Measurements from ENCODE around the gene CPOX. TPM values are rescaled to one million over a fixed set of nuclear protein-coding genes. Genes with fewer than 3 reads are reported as not detected.

CPOX gene
- total RNA-seq, 1 donor from 2014 or later = 19.3 TPM

GRCh38 chr3:98600412-98601095 lies 7.1 kb upstream of the CPOX start:
- DNase-seq (ENCODE audit: extremely low spot score, unreplicated experiment) = no peak
- no peaks in the 10 kb centered on the region for H3K36me3 Mint-ChIP-seq (ENCODE audit: unreplicated experiment)

DNA sequence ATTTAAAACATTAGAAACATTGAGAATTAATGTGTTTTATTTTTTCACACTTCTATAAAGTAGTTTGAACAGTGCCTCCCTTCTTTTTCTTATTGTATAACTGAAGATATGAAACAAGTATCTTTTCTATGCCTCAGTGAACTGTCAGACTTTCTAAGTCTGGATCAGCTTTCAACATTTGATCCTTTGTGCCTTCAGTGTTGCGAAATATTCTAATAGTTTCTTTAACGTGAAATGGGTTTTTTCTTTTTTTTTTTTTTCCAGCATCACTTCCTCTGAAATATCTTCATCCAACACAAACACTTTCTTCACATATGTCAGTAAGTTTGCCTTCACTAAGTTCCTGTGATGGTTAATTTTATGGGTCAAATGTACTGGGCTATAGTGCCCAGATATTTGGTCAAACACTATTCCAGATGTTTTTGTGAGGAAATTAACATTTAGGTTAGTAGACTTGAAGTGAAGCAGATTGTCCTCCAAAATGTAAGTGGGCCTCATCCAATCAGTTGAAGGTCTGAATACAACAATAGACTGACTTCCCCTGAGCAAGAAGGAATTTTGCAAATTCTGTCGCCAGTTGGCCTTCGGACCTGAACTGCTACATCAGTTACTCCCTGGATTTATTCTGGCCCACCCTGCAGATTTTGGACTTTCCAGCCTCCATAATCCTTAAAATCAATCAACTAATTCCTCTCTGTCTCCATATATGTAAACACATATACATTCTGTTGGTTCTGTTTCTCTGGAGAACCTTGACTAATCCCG lies 6.4 kb upstream of the CPOX start:
- H3K27me3 Mint-ChIP-seq (ENCODE audit: unreplicated experiment) = no peaks in the 10 kb centered on the region
- H3K36me3 Mint-ChIP-seq (ENCODE audit: unreplicated experiment) = no peaks in the 10 kb centered on the region
- TF ChIP-seq, protein P1, sequence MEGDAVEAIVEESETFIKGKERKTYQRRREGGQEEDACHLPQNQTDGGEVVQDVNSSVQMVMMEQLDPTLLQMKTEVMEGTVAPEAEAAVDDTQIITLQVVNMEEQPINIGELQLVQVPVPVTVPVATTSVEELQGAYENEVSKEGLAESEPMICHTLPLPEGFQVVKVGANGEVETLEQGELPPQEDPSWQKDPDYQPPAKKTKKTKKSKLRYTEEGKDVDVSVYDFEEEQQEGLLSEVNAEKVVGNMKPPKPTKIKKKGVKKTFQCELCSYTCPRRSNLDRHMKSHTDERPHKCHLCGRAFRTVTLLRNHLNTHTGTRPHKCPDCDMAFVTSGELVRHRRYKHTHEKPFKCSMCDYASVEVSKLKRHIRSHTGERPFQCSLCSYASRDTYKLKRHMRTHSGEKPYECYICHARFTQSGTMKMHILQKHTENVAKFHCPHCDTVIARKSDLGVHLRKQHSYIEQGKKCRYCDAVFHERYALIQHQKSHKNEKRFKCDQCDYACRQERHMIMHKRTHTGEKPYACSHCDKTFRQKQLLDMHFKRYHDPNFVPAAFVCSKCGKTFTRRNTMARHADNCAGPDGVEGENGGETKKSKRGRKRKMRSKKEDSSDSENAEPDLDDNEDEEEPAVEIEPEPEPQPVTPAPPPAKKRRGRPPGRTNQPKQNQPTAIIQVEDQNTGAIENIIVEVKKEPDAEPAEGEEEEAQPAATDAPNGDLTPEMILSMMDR (IDR thresholded peaks at IDR 0.05) = no peak
- DNase-seq (ENCODE audit: extremely low spot score, unreplicated experiment) = no peak
- H3K4me1 Mint-ChIP-seq (ENCODE audit: unreplicated experiment) = peaks cover 7% of the 10 kb centered on the region
- H3K9me3 Mint-ChIP-seq (ENCODE audit: unreplicated experiment) = no peaks in the 10 kb centered on the region
- H3K27ac Mint-ChIP-seq (ENCODE audit: unreplicated experiment) = no peak overlapping the region
- H3K4me3 Mint-ChIP-seq (ENCODE audit: unreplicated experiment) = no peak overlapping the region

More at GRCh38 chr3:98600412-98601095, 7.1 kb upstream of the CPOX start:
- H3K27ac Mint-ChIP-seq (ENCODE audit: unreplicated experiment) = no peak overlapping the region
- peaks cover 7% of the 10 kb centered on the region for H3K4me1 Mint-ChIP-seq (ENCODE audit: unreplicated experiment)
- no peaks in the 10 kb centered on the region for H3K9me3 Mint-ChIP-seq (ENCODE audit: unreplicated experiment)
- TF ChIP-seq, protein P1 (IDR thresholded peaks at IDR 0.05) = no peak
- H3K27me3 Mint-ChIP-seq (ENCODE audit: unreplicated experiment) = no peaks in the 10 kb centered on the region
- H3K4me3 Mint-ChIP-seq (ENCODE audit: unreplicated experiment) = no peak overlapping the region

DNA sequence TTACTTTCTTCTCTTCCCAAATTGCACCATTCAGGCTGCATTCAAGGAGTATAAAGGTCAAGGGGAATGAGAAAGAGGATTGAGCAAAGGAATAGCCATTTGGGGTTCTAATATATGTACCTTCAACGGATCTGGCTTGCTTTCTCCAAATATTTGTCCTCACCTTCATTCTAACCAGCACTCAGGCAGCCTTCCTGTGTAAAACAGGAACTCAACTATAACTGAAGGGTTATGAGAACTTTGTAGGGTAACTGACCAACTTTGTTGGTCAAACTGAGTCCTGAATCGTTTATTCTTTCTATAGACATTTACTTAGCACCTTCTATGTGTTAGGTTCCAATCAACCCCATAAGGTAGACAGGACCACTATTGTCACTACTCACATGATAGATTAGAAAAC lies 5.1 kb upstream of the CPOX start:
- DNase-seq (ENCODE audit: extremely low spot score, unreplicated experiment) = no peak
- TF ChIP-seq, protein P1 (IDR thresholded peaks at IDR 0.05) = no peak
- no peaks in the 10 kb centered on the region for H3K36me3 Mint-ChIP-seq (ENCODE audit: unreplicated experiment)
- H3K9me3 Mint-ChIP-seq (ENCODE audit: unreplicated experiment) = no peaks in the 10 kb centered on the region
- H3K4me1 Mint-ChIP-seq (ENCODE audit: unreplicated experiment) = peaks cover 10% of the 10 kb centered on the region
- no peaks in the 10 kb centered on the region for H3K27me3 Mint-ChIP-seq (ENCODE audit: unreplicated experiment)
- no peak overlapping the region for H3K27ac Mint-ChIP-seq (ENCODE audit: unreplicated experiment)
- no peak overlapping the region for H3K4me3 Mint-ChIP-seq (ENCODE audit: unreplicated experiment)

DNA sequence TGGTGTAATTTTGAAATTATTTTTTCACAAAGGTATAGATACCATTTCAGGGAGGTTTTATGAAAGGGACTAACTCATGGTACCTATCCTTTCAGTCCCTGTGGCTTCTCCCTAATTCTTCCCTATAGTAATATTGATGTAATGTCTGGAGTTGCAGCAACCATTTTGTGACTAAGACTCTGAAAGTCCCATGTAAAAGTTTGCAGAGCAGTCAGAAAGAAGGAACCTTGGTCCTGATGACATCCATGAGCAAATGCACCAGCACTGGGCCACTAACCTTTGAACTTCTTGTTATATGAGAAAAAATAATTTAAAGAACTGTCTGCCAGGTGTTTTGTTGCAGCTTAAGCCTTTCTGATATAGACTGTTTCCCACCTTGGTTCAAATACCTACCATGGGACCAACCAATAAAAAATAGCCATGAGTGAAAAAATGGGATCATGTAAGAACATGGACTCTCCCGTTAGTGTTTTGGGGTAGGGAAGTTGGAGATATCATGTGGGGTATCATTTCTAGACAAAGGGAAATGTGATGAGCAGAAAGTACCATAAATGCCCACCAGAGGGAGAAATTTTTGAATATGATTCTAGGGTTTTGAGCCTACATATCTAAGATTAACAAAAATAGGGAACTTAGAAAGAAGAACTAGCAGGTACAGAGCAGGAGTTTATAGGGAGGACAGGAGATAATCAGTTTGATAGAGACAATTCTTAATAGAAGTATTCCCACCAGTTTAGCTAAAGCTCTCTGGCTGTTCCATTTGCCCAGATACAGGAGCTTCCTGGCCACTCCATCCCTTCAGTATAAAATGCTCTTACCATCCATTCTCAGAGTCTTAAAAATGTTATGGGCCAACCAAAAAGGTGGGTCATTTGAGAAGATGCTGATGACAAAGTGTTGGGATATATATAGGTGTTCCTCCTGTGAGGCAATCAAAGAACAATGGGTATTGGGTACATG lies 3.4 kb upstream of the CPOX start:
- no peak for DNase-seq (ENCODE audit: extremely low spot score, unreplicated experiment)
- Mint-ChIP-seq H3K9me3 (ENCODE audit: unreplicated experiment) (no peaks in the 10 kb centered on the region), H3K27ac (ENCODE audit: unreplicated experiment) (no peak overlapping the region), H3K27me3 (ENCODE audit: unreplicated experiment) (no peaks in the 10 kb centered on the region), H3K36me3 (ENCODE audit: unreplicated experiment) (no peaks in the 10 kb centered on the region), H3K4me3 (ENCODE audit: unreplicated experiment) (no peak overlapping the region), H3K4me1 (ENCODE audit: unreplicated experiment) (peaks cover 21% of the 10 kb centered on the region)
- TF ChIP-seq, protein P1 (IDR thresholded peaks at IDR 0.05) = peak; percentile 67
